Muscle of leg (tissue), 16 donors: ENCODE results near the gene MTF1. TPM values are rescaled to one million over a fixed set of nuclear protein-coding genes. Genes with fewer than 3 reads are reported as not detected.
"Not testable (repeated sequence)": the region's sequence is repeated elsewhere in the genome, so short reads cannot be mapped to it uniquely, and the experiment has no call there.

Source experiments
- DNase-seq: peaks from one replicate; pipeline ENCODE4 v3.0.0; 2013
- H3K27ac ChIP-seq: one replicate; pipeline ENCODE4 v1.5.1; 2013; ENCODE audit warnings: mild to moderate bottlenecking, low read length, control low read depth
- H3K27me3 ChIP-seq: one replicate; pipeline ENCODE4 v1.6.1; 2013; ENCODE audit warnings: low read length; ENCODE audit not compliant: control insufficient read depth, insufficient read depth
- H3K36me3 ChIP-seq: one replicate; pipeline ENCODE4 v1.6.1; 2013; ENCODE audit warnings: low read length; ENCODE audit not compliant: control insufficient read depth, insufficient read depth
- H3K4me1 ChIP-seq: one replicate; pipeline ENCODE4 v1.6.1; 2013; ENCODE audit warnings: low read length; ENCODE audit not compliant: control insufficient read depth, insufficient read depth
- H3K4me3 ChIP-seq: one replicate; pipeline ENCODE4 v1.5.1; 2013; ENCODE audit warnings: low read length, control low read depth
- H3K9me3 ChIP-seq: replicated peaks from 2 replicates; pipeline ENCODE4 v1.6.1; 2013; ENCODE audit warnings: low read depth, low read length; ENCODE audit not compliant: control insufficient read depth
- WGBS: methylation state at CpG from one replicate; pipeline ENCODE4 v1.1.5; 2013; ENCODE audit warnings: missing lambda C conversion rate; ENCODE audit not compliant: insufficient coverage; 5-methylcytosine and 5-hydroxymethylcytosine counted together
- long read RNA-seq, 11 donors: transcript quantifications; one replicate each; lab custom pipeline, GENCODE V29; 2026
- polyA plus RNA-seq, 8 donors: library from polyadenylated mRNA; unstranded; fragments of 120-200 nt; gene quantifications; one replicate each; pipeline versions ENCODE4 v1.2.1 to v1.2.3, GENCODE V29; 2013; ENCODE audit warnings: inconsistent platforms in 1 of 8, low replicate concordance in 1 of 8; ENCODE audit not compliant: insufficient read length in 8 of 8, insufficient read depth in 1 of 8
- total RNA-seq: library from RNA; stranded (reverse); fragments of 120-200 nt; gene quantifications from one replicate; pipeline ENCODE4 v1.2.4, GENCODE V29; 2013

Gene MTF1
- total RNA-seq (2.4 TPM), polyA plus RNA-seq (1 to 10 TPM; 4.1 to 6.4 (median 5.3) TPM)
- long read RNA-seq, donor 1, result 0 reads
- long read RNA-seq, donor 2, result 0 reads
- long read RNA-seq, donor 3, full-length matches to known transcripts, result 1 of 1 reads
- long read RNA-seq, donor 3, partial matches to known transcripts, result 0 of 1 reads
- long read RNA-seq, donor 3, other reads (novel, unspliced or antisense), result 0 of 1 reads
- long read RNA-seq, donor 4, result 0 reads
- long read RNA-seq, donor 5, result 0 reads
- long read RNA-seq, donor 6, result 0 reads
- long read RNA-seq, donor 7, full-length matches to known transcripts, result 1 of 1 reads
- long read RNA-seq, donor 7, partial matches to known transcripts, result 0 of 1 reads
- long read RNA-seq, donor 7, other reads (novel, unspliced or antisense), result 0 of 1 reads
- long read RNA-seq, donor 8, result 0 reads
- long read RNA-seq, donor 9, result 0 reads
- long read RNA-seq, donor 10, result 0 reads
- long read RNA-seq, donor 11, result 0 reads

DNA sequence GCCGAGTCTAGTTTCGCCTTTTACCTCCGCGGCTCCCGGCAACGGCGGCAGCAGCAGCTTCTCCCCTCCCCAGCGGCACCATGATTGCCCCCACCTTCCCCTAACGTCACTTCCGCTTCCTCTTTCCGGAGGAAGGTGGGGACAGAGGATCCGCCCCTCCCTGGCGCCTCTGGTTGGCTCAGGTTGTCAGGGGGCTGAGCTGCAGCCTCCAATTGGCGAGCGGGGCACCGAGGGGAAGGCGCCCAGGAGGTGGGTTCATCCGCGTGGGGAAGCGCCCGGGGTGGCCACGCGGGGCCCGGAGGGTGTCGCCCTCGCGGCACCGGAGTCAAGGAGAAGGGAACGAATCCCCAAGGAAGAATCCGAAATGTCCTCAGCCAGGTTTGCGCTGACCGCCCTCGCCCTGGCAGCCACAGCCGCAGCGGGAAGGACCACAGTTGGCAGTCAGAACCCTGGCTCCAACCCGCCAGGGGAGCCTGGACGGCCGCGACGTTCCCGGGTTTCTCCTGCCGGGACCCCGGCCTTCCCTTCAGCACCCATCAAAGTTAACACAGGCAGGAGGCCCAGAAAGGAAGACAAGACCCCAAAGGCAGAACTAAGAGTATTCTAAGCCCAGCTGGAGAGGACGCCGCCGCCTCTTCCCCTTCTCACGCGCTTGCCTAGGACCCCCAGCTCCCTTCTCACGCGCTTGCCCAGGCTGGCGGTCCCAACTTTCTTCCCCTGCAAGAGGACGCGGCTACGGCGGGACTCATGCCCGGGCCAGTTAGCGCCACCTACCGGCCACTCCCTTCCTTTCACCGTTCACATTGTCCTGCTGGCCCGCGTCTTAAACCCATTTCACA lies at the start of gene MTF1:
TSS of gene MTF1 (minus strand) at position 86 of the 839 bp plus-strand sequence. CDS start 1,934 bp downstream, outside the sequence.
- under 1% methylated on average over 54 of the region's 61 CpGs for WGBS
- Histone ChIP-seq H3K4me3 (peak within 1 kb of the TSS; percentile 99), H3K27me3 (no peaks in the 10 kb centered on the region), H3K27ac (peak within 1 kb of the TSS; percentile 93), H3K36me3 (peaks cover 41% of the 10 kb centered on the region), H3K4me1 (peaks cover 8% of the 10 kb centered on the region), H3K9me3 (no peaks in the 10 kb centered on the region)
- peak; percentile 100 for DNase-seq

DNA sequence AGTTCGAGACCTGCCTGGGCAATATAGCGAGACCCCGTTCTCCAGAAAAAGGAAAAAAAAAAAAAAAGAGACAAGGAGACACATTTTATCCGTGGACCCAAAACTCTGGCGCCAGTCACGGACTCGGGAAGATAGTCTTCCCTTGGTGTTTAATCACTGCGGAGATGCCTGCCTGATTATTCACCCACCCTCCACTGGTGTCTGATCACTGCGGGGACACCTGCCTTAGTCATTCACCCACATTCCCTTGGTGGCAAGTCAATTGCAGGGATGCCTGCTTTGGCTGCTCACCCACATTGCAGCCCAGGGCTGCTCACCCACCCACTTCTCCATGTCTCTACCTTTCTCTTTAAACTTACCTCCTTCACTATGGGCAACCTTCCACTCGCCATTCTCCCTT lies 49.1 kb upstream of the MTF1 start:
- not testable (repeated sequence) for H3K9me3 ChIP-seq, H3K4me1 ChIP-seq, DNase-seq, H3K27ac ChIP-seq, H3K36me3 ChIP-seq, H3K4me3 ChIP-seq, H3K27me3 ChIP-seq
- WGBS, result 100% methylated on average over 3 of the region's 10 CpGs

DNA sequence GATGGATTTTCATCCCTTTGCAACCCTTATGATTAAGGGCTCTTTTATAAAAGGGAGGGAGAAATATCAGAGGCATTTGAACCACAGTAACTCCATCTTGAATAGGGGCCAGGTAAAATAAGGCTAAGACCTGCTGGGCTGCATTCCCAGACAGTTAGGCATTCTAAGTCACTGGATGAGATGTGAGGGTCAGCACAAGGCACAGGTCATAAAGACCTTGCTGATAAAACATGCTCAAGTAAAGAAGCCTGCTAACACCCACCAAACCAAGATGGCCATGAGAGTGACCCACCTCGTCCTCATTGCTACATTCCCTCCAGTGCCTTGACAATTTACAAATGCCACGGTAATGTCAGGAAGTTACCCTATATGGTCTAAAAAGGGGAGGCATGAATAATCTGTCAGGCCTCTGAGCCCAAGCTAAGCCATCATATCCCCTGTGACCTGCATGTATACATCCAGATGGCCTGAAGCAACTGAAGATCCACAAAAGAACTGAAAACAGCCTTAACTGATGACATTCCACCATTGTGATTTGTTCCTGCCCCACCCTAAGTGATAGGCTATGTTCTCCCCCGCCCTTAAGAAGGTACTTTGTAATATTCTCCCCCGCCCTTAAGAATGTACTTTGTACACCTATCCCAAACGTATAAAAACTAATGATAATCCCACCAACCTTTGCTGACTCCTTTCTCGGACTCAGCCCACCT lies 48.2 kb upstream of the MTF1 start:
- H3K4me3 ChIP-seq, H3K27ac ChIP-seq, DNase-seq, H3K27me3 ChIP-seq, H3K4me1 ChIP-seq, H3K9me3 ChIP-seq, H3K36me3 ChIP-seq: not testable (repeated sequence)
- 96% methylated on average over 4 of the region's 6 CpGs for WGBS

DNA sequence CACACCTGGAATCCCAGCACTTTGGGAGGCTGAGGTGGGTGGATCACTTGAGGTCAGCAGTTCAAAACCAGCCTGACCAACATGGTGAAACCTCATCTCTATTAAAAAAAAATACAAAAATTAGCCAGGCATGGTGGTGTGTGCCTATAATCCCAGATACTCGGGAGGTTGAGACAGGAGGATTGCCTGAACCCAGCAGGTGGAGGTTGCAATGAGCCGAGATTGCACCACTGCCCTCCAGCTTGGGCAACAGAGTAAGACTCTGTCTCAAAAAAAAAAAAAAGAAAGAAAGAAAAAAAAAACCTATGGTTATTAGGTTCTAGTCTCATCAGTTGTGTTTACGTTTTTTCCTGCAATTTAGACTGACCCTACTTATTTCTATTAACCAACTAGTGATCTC lies 47.2 kb upstream of the MTF1 start:
- not testable (repeated sequence) for H3K36me3 ChIP-seq, H3K4me1 ChIP-seq, H3K27ac ChIP-seq, H3K9me3 ChIP-seq, H3K27me3 ChIP-seq, H3K4me3 ChIP-seq, DNase-seq
- WGBS, result 86% methylated on average over 1 of the region's 3 CpGs

DNA sequence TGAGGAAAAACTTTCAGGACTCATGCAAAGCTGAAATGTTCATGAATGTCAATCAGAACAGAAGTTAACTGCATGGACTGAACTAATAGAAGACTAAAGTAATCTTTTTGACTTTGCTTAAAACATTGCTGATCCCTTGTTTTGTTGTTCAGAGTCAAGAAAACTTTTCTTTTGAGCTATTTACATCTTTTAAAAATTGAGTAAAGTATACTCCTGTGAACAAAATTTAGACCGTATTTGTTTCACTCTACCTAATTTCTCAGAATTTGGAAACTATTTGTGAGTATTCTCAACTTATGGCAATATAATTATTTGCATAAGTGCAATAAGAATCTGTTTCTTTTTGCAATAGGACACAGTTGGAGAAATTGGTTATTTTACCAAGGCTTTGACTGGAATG lies 46.3 kb upstream of the MTF1 start:
- peaks cover 6% of the 10 kb centered on the region for H3K9me3 ChIP-seq
- H3K36me3 ChIP-seq, result no peaks in the 10 kb centered on the region
- H3K4me1 ChIP-seq, result no peaks in the 10 kb centered on the region
- no peak overlapping the region for H3K4me3 ChIP-seq
- WGBS, result no CpG with 5 or more reads among the region's 1 CpG
- no peaks in the 10 kb centered on the region for H3K27me3 ChIP-seq
- DNase-seq, result no peak
- no peak overlapping the region for H3K27ac ChIP-seq

DNA sequence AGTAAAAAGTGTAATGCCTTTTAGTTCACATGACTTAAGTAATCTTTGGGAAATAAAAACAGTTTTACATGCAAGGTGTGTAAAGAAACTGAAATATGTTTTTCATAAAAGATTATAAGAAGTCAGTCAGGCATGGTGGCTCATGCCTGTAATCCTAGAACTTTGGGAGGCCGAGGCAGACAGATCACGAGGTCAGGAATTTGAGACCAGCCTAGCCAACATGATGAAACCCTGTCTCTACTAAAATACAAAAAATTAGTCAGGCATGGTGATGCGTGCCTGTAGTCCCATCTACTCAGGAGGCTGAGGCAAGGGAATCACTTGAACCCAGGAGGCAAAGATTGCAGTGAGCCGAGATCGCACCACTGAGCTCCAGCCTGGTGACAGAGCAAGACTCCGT lies 44.5 kb upstream of the MTF1 start:
- not testable (repeated sequence) for H3K27ac ChIP-seq, H3K9me3 ChIP-seq, H3K4me3 ChIP-seq, DNase-seq, H3K27me3 ChIP-seq, H3K36me3 ChIP-seq, H3K4me1 ChIP-seq
- WGBS, result 60% methylated on average over 1 of the region's 6 CpGs

DNA sequence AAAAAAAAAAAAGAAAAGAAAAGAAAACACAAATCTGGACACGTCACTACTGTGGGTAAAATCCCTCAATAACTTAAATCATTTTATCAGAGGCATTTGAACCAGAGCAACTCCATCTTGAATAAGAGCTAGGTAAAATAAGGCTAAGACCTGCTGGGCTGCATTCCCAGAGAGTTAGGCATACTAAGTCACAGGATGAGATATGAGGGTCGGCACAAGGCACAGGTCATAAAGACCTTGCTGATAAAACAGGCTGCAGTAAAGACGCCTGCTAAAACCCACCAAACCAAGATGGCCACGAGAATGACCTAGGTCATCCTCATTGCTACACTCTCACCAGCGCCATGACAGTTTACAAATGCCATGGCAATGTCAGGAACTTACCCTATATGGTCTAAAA lies 43.6 kb upstream of the MTF1 start:
- Histone ChIP-seq H3K4me3 (no peak overlapping the region), H3K9me3 (peaks cover 6% of the 10 kb centered on the region), H3K4me1 (no peaks in the 10 kb centered on the region), H3K27ac (no peak overlapping the region), H3K27me3 (no peaks in the 10 kb centered on the region), H3K36me3 (no peaks in the 10 kb centered on the region)
- WGBS, result no CpG with 5 or more reads among the region's 5 CpGs
- no peak for DNase-seq

DNA sequence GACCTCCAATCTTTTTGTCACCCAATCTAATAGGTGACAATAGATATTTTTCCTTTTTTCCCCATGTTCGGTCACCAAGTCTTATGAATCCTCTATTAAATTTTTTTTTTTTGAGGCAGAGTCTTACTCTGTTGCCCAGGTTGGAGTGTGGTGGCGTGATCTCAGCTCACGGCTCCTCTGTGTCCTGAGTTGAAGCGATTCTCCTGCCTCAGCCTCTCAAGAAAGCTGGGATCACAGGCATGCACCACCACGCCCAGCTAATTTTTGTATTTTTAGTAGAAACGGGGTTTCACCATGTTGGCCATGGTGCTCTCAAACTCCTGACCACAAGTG lies 42.5 kb upstream of the MTF1 start:
- Histone ChIP-seq H3K9me3 (peaks cover 6% of the 10 kb centered on the region), H3K27me3 (no peaks in the 10 kb centered on the region), H3K36me3 (no peaks in the 10 kb centered on the region), H3K4me3 (no peak overlapping the region), H3K27ac (no peak overlapping the region), H3K4me1 (no peaks in the 10 kb centered on the region)
- 100% methylated on average over 1 of the region's 6 CpGs for WGBS
- DNase-seq, result no peak

DNA sequence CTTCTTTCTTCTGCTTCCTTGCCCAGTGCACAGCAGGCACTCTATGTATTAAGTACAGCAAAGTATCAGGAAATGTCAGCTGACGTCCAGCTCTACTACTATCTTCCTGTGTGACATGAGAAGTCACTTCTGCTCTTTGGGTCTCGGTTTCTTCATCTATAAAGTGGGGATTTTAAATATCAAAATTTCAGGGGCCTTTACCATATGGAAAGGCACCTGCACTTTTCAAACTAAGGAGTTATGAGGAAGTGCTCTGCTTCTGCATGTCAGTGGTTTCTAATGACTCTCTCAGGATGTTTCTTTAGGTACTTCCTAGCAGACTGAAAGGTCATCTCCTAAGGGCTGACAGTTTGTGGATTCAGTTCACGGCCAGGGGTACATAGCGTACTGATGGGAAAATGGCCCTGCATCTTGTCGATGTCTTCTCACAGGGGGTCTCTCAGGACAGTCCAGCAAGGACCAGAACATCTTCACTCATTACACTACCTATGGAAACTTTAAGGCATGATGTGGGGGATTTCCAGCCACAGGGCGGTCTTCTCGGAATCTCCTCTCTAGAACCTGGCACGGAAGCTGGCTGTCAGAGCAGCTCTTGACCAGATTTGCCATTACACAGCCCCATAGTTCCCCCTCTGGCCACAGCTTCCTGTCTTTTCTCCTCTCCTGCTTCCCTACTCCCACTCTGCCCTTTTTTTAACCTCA lies 42.0 kb upstream of the MTF1 start:
- Histone ChIP-seq H3K27me3 (no peaks in the 10 kb centered on the region), H3K9me3 (peaks cover 6% of the 10 kb centered on the region), H3K4me3 (no peak overlapping the region), H3K36me3 (no peaks in the 10 kb centered on the region), H3K4me1 (no peaks in the 10 kb centered on the region), H3K27ac (no peak overlapping the region)
- no peak for DNase-seq
- 82% methylated on average over 3 of the region's 8 CpGs for WGBS
